Panc1 (cell line): ENCODE measurements around the gene DUSP10. TPM values are rescaled to one million over a fixed set of nuclear protein-coding genes. Genes with fewer than 3 reads are reported as not detected.

Source experiments
- ATAC-seq: fragments of 200-7000 bp; cut with Tn5 transposase; 2 replicates; pipeline ENCODE4 v1.9.1; 2020; ENCODE audit warnings: mild to moderate bottlenecking, moderate library complexity
- BruUV-seq: library from RNA; stranded (reverse); fragments of 400-500 nt; replicated peaks from 2 replicates; lab custom pipeline; 2021; lab: Mats Ljungman, UMichigan
- CTCF ChIA-PET: fragments of 300-600 bp; sonication (Branson Sonifier 250); formaldehyde crosslinking; loops from one replicate; lab custom pipeline; 2022; ENCODE audit warnings: antibody characterized with exemption; lab: Charles Lee
- POLR2A ChIA-PET: fragments of 300-600 bp; sonication (Branson Sonifier 250); formaldehyde crosslinking; loops from one replicate; lab custom pipeline; 2022; ENCODE audit warnings: antibody characterized with exemption; lab: Charles Lee
- DNase-seq: peaks from one replicate; pipeline ENCODE4 v3.0.0-alpha.2; 2010; ENCODE audit warnings: low read depth, low spot score
- H3K27ac ChIP-seq: 2 replicates; pipeline ENCODE4 v1.5.1; 2011; ENCODE audit warnings: mild to moderate bottlenecking, low read length, inconsistent platforms
- H3K27me3 ChIP-seq: fragments of 200-500 bp; sonication (Bioruptor generic); 2 replicates; pipeline ENCODE4 v1.6.0; 2014; ENCODE audit warnings: low read length, inconsistent platforms; ENCODE audit not compliant: control insufficient read depth, insufficient read depth
- H3K36me3 ChIP-seq: fragments of 200-500 bp; sonication (Bioruptor generic); 2 replicates; pipeline ENCODE4 v1.5.1; 2014; ENCODE audit warnings: inconsistent platforms, mild to moderate bottlenecking, low read length, moderate library complexity; ENCODE audit not compliant: control insufficient read depth, insufficient read depth
- H3K4me1 ChIP-seq: 2 replicates; pipeline ENCODE4 v1.5.1; 2011; ENCODE audit warnings: inconsistent platforms, mild to moderate bottlenecking, low read length, moderate library complexity; ENCODE audit not compliant: control insufficient read depth, insufficient read depth
- H3K4me3 ChIP-seq, 2 experiments: 2 replicates each; pipeline ENCODE4 v1.5.1; 2011 to 2012; ENCODE audit warnings: low read depth in 2 of 2, low read length in 2 of 2, mild to moderate bottlenecking in 2 of 2, inconsistent platforms in 1 of 2, moderate library complexity in 1 of 2
- H3K9me3 ChIP-seq: fragments of 200-500 bp; sonication (Bioruptor generic); 2 replicates; pipeline ENCODE4 v1.5.1; 2014; ENCODE audit warnings: low read depth, mild to moderate bottlenecking, inconsistent platforms, low read length, moderate library complexity; ENCODE audit not compliant: control insufficient read depth, insufficient read depth
- CTCF ChIP-seq: fragments of 450-650 bp; IDR thresholded peaks from 2 replicates; pipeline ENCODE4 v1.5.1; 2017; ENCODE audit warnings: mild to moderate bottlenecking
- POLR2AphosphoS5 ChIP-seq: IDR thresholded peaks from 2 replicates; pipeline ENCODE4 v1.6.1; 2012; ENCODE audit warnings: mild to moderate bottlenecking, low read depth, low read length, moderate library complexity
- REST ChIP-seq, 2 experiments: IDR thresholded peaks; 2 replicates each; pipeline ENCODE4 v1.6.1; 2011 to 2012; ENCODE audit warnings: low read depth in 2 of 2, control low read depth in 1 of 2, low read length in 1 of 2, mild to moderate bottlenecking in 1 of 2, moderate library complexity in 1 of 2; ENCODE audit not compliant: insufficient read depth in 1 of 2
- SIN3A ChIP-seq: IDR thresholded peaks from 2 replicates; pipeline ENCODE4 v1.6.1; 2012; ENCODE audit warnings: low read depth, mild to moderate bottlenecking, low read length, moderate library complexity, borderline replicate concordance; ENCODE audit not compliant: insufficient read depth
- TCF7L2 ChIP-seq: IDR thresholded peaks from 2 replicates; pipeline ENCODE4 v1.6.1; 2011; ENCODE audit warnings: mild to moderate bottlenecking, low read depth, low read length, inconsistent platforms
- in situ Hi-C: cut with HindIII; loops from 2 replicates; pipeline ENCODE4 v1.10.0; 2016; ENCODE audit warnings: low sequenced_read_pairs, low pct_unique_long_range_greater_than_20kb
- intact Hi-C: fragments of 100-400 bp; cut with micrococcal nuclease; formaldehyde crosslinking; loops from one replicate; pipeline ENCODE4 v1.10.0; 2022; ENCODE audit not compliant: unreplicated experiment
- total RNA-seq: library from RNA; stranded (reverse); gene quantifications from one replicate; pipeline ENCODE4 v1.2.1, GENCODE V29; 2021; ENCODE audit not compliant: unreplicated experiment

Gene DUSP10
- total RNA-seq, 1 experiment from 2014 or later, result 1.4 TPM

- TSS peak; percentile 80 for BruUV-seq
- Histone ChIP-seq H3K36me3 (peaks cover 5% of the 10 kb centered on the region; the same call in 1 of the 2 replicates), H3K4me3 (peak overlapping the region; percentile 79 to 94), H3K27ac (no peak overlapping the region; the same call in 1 of the 2 replicates), H3K27me3 (no peaks in the 10 kb centered on the region; the same call in 1 of the 2 replicates), H3K9me3 (no peaks in the 10 kb centered on the region), H3K4me1 (no peaks in the 10 kb centered on the region; the same call in 1 of the 2 replicates)
- intact Hi-C loops, result loop anchor here (10.0 kb wide), 1 partner anchor 711 kb away; no protein-coding TSS in a partner anchor
- in situ Hi-C loops, result no loop called here
- ATAC-seq (no peak), DNase-seq (no peak)
- ChIA-PET POLR2A (interaction anchor here (0.5 kb wide), 1 partner anchor 82 kb away, joined by 9 read pairs; no protein-coding TSS in a partner anchor), CTCF (interaction anchor here (0.6 kb wide), 1 partner anchor 265 kb away, joined by 7 read pairs; no protein-coding TSS in a partner anchor)
- TF ChIP-seq SIN3A (no peak), TCF7L2 (no peak), POLR2AphosphoS5 (no peak), REST (IDR thresholded peaks at IDR 0.05; ENCODE audit: insufficient read depth in 1 of 2, low read depth in 2 of 2, low read length in 1 of 2) (no peak), CTCF (no peak)
These were observed 1.7 kb upstream of the DUSP10 start for GRCh38 chr1:221743416-221744208.

- DNase-seq (no peak), ATAC-seq (peak; percentile 81)
- BruUV-seq, result no TSS peak
- CTCF ChIA-PET, result interaction anchor here (0.6 kb wide), 1 partner anchor 264 kb away, joined by 7 read pairs; no protein-coding TSS in a partner anchor
- Histone ChIP-seq H3K4me3 (peak overlapping the region; percentile 79 to 94), H3K4me1 (no peaks in the 10 kb centered on the region; the same call in 1 of the 2 replicates), H3K27me3 (no peaks in the 10 kb centered on the region; the same call in 1 of the 2 replicates), H3K27ac (peak overlapping the region; percentile 34; the same call in 1 of the 2 replicates), H3K36me3 (peaks cover 5% of the 10 kb centered on the region; the same call in 1 of the 2 replicates), H3K9me3 (no peaks in the 10 kb centered on the region)
- intact Hi-C loops (loop anchor here (10.0 kb wide), 1 partner anchor 712 kb away; no protein-coding TSS in a partner anchor), in situ Hi-C loops (no loop called here)
- POLR2A ChIA-PET, result interaction anchor here (0.5 to 0.8 kb wide), 2 partner anchors 18 to 82 kb away, joined by 3 to 9 read pairs; no protein-coding TSS in a partner anchor
- TF ChIP-seq POLR2AphosphoS5 (no peak), REST (IDR thresholded peaks at IDR 0.05; ENCODE audit: insufficient read depth in 1 of 2, low read depth in 2 of 2, low read length in 1 of 2) (no peak), TCF7L2 (no peak), SIN3A (0 out of 2 replicates have a peak, but pooled peaks have one; percentile 44), CTCF (peak; percentile 53)
These were observed 896 bp upstream of the DUSP10 start for GRCh38 chr1:221742555-221743415.
